ENCODE data around the gene PDIA4.

Gene PDIA4

GRCh38 chr7:148964483-148965267, 63.6 kb downstream of the PDIA4 start:
- no peak overlapping the region for H3K27ac ChIP-seq (ENCODE audit: low read depth, low read length)

GRCh38 chr7:148963583-148964482, 64.5 kb downstream of the PDIA4 start:
- Histone ChIP-seq H3K4me1 (ENCODE audit: control insufficient read depth, insufficient read depth, low read length) (0 out of 2 replicates have a peak, but pooled peaks cover 9% of the 10 kb centered on the region), H3K4me3 (ENCODE audit: low read depth, low read length) (peak overlapping the region; percentile 13; the same call in 1 of the 2 replicates), H3K9me3 (ENCODE audit: control insufficient read depth, insufficient read depth, low read depth, low read length) (no peaks in the 10 kb centered on the region), H3K9ac (ENCODE audit: low read length) (no peak overlapping the region), H3K27me3 (ENCODE audit: control insufficient read depth, insufficient read depth, low read length) (no peaks in the 10 kb centered on the region), H3K36me3 (ENCODE audit: control insufficient read depth, insufficient read depth, low read length) (no peaks in the 10 kb centered on the region), H3K27ac (ENCODE audit: low read depth, low read length) (no peak overlapping the region)

More at GRCh38 chr7:148964483-148965267, 63.6 kb downstream of the PDIA4 start:
- H3K9me3 ChIP-seq (ENCODE audit: control insufficient read depth, insufficient read depth, low read depth, low read length), result no peaks in the 10 kb centered on the region
- H3K36me3 ChIP-seq (ENCODE audit: control insufficient read depth, insufficient read depth, low read length), result no peaks in the 10 kb centered on the region
- no peaks in the 10 kb centered on the region for H3K27me3 ChIP-seq (ENCODE audit: control insufficient read depth, insufficient read depth, low read length)
- H3K4me1 ChIP-seq (ENCODE audit: control insufficient read depth, insufficient read depth, low read length), result 0 out of 2 replicates have a peak, but pooled peaks cover 9% of the 10 kb centered on the region
- peak overlapping the region; percentile 13; the same call in 1 of the 2 replicates for H3K4me3 ChIP-seq (ENCODE audit: low read depth, low read length)
- no peak overlapping the region for H3K9ac ChIP-seq (ENCODE audit: low read length)

- no peaks in the 10 kb centered on the region for H3K27me3 ChIP-seq (ENCODE audit: control insufficient read depth, insufficient read depth, low read length)
- H3K4me1 ChIP-seq (ENCODE audit: control insufficient read depth, insufficient read depth, low read length), result 0 out of 2 replicates have a peak, but pooled peaks cover 9% of the 10 kb centered on the region
- no peaks in the 10 kb centered on the region for H3K9me3 ChIP-seq (ENCODE audit: control insufficient read depth, insufficient read depth, low read depth, low read length)
- peak overlapping the region; percentile 86 for H3K27ac ChIP-seq (ENCODE audit: low read depth, low read length)
- no peaks in the 10 kb centered on the region for H3K36me3 ChIP-seq (ENCODE audit: control insufficient read depth, insufficient read depth, low read length)
- H3K4me3 ChIP-seq (ENCODE audit: low read depth, low read length), result peak overlapping the region; percentile 71
- peak overlapping the region; percentile 61 for H3K9ac ChIP-seq (ENCODE audit: low read length)
Measured at GRCh38 chr7:148962823-148963582, 65.3 kb downstream of the PDIA4 start.

- H3K9ac ChIP-seq (ENCODE audit: low read length), result no peak overlapping the region
- H3K27me3 ChIP-seq (ENCODE audit: control insufficient read depth, insufficient read depth, low read length), result no peaks in the 10 kb centered on the region
- no peaks in the 10 kb centered on the region for H3K36me3 ChIP-seq (ENCODE audit: control insufficient read depth, insufficient read depth, low read length)
- peak overlapping the region; percentile 71 for H3K4me3 ChIP-seq (ENCODE audit: low read depth, low read length)
- H3K9me3 ChIP-seq (ENCODE audit: control insufficient read depth, insufficient read depth, low read depth, low read length), result no peaks in the 10 kb centered on the region
- 0 out of 2 replicates have a peak, but pooled peaks cover 9% of the 10 kb centered on the region for H3K4me1 ChIP-seq (ENCODE audit: control insufficient read depth, insufficient read depth, low read length)
- H3K27ac ChIP-seq (ENCODE audit: low read depth, low read length), result no peak overlapping the region
Measured at GRCh38 chr7:148962440-148962822, 65.9 kb downstream of the PDIA4 start.

GRCh38 chr7:148959726-148960125, 68.6 kb downstream of the PDIA4 start:
- Histone ChIP-seq H3K27me3 (ENCODE audit: control insufficient read depth, insufficient read depth, low read length) (no peaks in the 10 kb centered on the region), H3K36me3 (ENCODE audit: control insufficient read depth, insufficient read depth, low read length) (no peaks in the 10 kb centered on the region), H3K9ac (ENCODE audit: low read length) (no peak overlapping the region), H3K4me1 (ENCODE audit: control insufficient read depth, insufficient read depth, low read length) (0 out of 2 replicates have a peak, but pooled peaks cover 9% of the 10 kb centered on the region), H3K4me3 (ENCODE audit: low read depth, low read length) (no peak overlapping the region), H3K9me3 (ENCODE audit: control insufficient read depth, insufficient read depth, low read depth, low read length) (no peaks in the 10 kb centered on the region), H3K27ac (ENCODE audit: low read depth, low read length) (no peak overlapping the region)

- Histone ChIP-seq H3K27ac (ENCODE audit: low read depth, low read length) (no peak overlapping the region), H3K4me3 (ENCODE audit: low read depth, low read length) (no peak overlapping the region), H3K36me3 (ENCODE audit: control insufficient read depth, insufficient read depth, low read length) (no peaks in the 10 kb centered on the region), H3K9ac (ENCODE audit: low read length) (no peak overlapping the region), H3K4me1 (ENCODE audit: control insufficient read depth, insufficient read depth, low read length) (no peaks in the 10 kb centered on the region), H3K27me3 (ENCODE audit: control insufficient read depth, insufficient read depth, low read length) (no peaks in the 10 kb centered on the region), H3K9me3 (ENCODE audit: control insufficient read depth, insufficient read depth, low read depth, low read length) (no peaks in the 10 kb centered on the region)
Measured at GRCh38 chr7:148958061-148958460, 70.2 kb downstream of the PDIA4 start.

GRCh38 chr7:148954766-148955165, 73.5 kb downstream of the PDIA4 start:
- Histone ChIP-seq H3K27me3 (ENCODE audit: control insufficient read depth, insufficient read depth, low read length) (no peaks in the 10 kb centered on the region), H3K36me3 (ENCODE audit: control insufficient read depth, insufficient read depth, low read length) (no peaks in the 10 kb centered on the region), H3K9ac (ENCODE audit: low read length) (no peak overlapping the region), H3K4me3 (ENCODE audit: low read depth, low read length) (no peak overlapping the region), H3K9me3 (ENCODE audit: control insufficient read depth, insufficient read depth, low read depth, low read length) (no peaks in the 10 kb centered on the region), H3K4me1 (ENCODE audit: control insufficient read depth, insufficient read depth, low read length) (no peaks in the 10 kb centered on the region), H3K27ac (ENCODE audit: low read depth, low read length) (no peak overlapping the region)

GRCh38 chr7:148953676-148954075, 74.6 kb downstream of the PDIA4 start:
- no peaks in the 10 kb centered on the region for H3K4me1 ChIP-seq (ENCODE audit: control insufficient read depth, insufficient read depth, low read length)
- H3K9ac ChIP-seq (ENCODE audit: low read length), result no peak overlapping the region
- H3K4me3 ChIP-seq (ENCODE audit: low read depth, low read length), result no peak overlapping the region
- H3K27me3 ChIP-seq (ENCODE audit: control insufficient read depth, insufficient read depth, low read length), result no peaks in the 10 kb centered on the region
- H3K9me3 ChIP-seq (ENCODE audit: control insufficient read depth, insufficient read depth, low read depth, low read length), result no peaks in the 10 kb centered on the region
- no peak overlapping the region for H3K27ac ChIP-seq (ENCODE audit: low read depth, low read length)
- no peaks in the 10 kb centered on the region for H3K36me3 ChIP-seq (ENCODE audit: control insufficient read depth, insufficient read depth, low read length)
